ENCODE results near the gene PUDP. TPM values are rescaled to one million over a fixed set of nuclear protein-coding genes. Genes with fewer than 3 reads are reported as not detected.

Gene PUDP
- total RNA-seq, 2 donors from 2014 or later, result 14.8 to 17.6 TPM

GRCh38 chrX:7059214-7059838 lies 88.6 kb downstream of the PUDP start:
- no peaks in the 10 kb centered on the region for H3K27me3 ChIP-seq (replicated peaks; ENCODE audit: insufficient read depth)
- TF ChIP-seq POLR2AphosphoS5 (IDR thresholded peaks at IDR 0.05) (no peak), CTCF (IDR thresholded peaks at IDR 0.05) (no peak), POLR2A (IDR thresholded peaks at IDR 0.05) (no peak)
- H3K27ac ChIP-seq, result no peak overlapping the region
- WGBS, result 93% methylated on average over 12 of the region's 12 CpGs
- no peaks in the 10 kb centered on the region for H3K4me1 ChIP-seq (replicated peaks)
- no peaks in the 10 kb centered on the region for H3K9me3 ChIP-seq
- intact Hi-C loops (cut with DNase I), result no loop called here
- DNase-seq (ENCODE audit: low spot score), result no peak
- H3K4me3 ChIP-seq, result no peak overlapping the region
- no peaks in the 10 kb centered on the region for H3K36me3 ChIP-seq

GRCh38 chrX:7055386-7056137 lies 92.4 kb downstream of the PUDP start:
- H3K27me3 ChIP-seq (replicated peaks; ENCODE audit: insufficient read depth), result no peaks in the 10 kb centered on the region
- no peak for TF ChIP-seq POLR2AphosphoS5 (IDR thresholded peaks at IDR 0.05)
- no peak for TF ChIP-seq POLR2A (IDR thresholded peaks at IDR 0.05)
- TF ChIP-seq CTCF (IDR thresholded peaks at IDR 0.05), result no peak
- no peaks in the 10 kb centered on the region for H3K4me1 ChIP-seq (replicated peaks)
- H3K4me3 ChIP-seq, result no peak overlapping the region
- intact Hi-C loops (cut with DNase I), result no loop called here
- DNase-seq (ENCODE audit: low spot score), result no peak
- H3K27ac ChIP-seq, result no peak overlapping the region
- no peaks in the 10 kb centered on the region for H3K9me3 ChIP-seq
- H3K36me3 ChIP-seq, result no peaks in the 10 kb centered on the region
- WGBS, result 86% methylated on average over 10 of the region's 10 CpGs

GRCh38 chrX:7054219-7055216 lies 93.4 kb downstream of the PUDP start:
- TF ChIP-seq POLR2AphosphoS5 (IDR thresholded peaks at IDR 0.05), result no peak
- WGBS, result 82% methylated on average over 14 of the region's 14 CpGs
- no peak for DNase-seq (ENCODE audit: low spot score)

GRCh38 chrX:7052541-7052940 lies 95.4 kb downstream of the PUDP start:
- DNase-seq (ENCODE audit: low spot score), result no peak
- H3K27me3 ChIP-seq (replicated peaks; ENCODE audit: insufficient read depth), result no peaks in the 10 kb centered on the region
- H3K4me3 ChIP-seq, result no peak overlapping the region
- WGBS, result 96% methylated on average over 6 of the region's 6 CpGs
- H3K9me3 ChIP-seq, result no peaks in the 10 kb centered on the region
- no peaks in the 10 kb centered on the region for H3K36me3 ChIP-seq
- H3K27ac ChIP-seq, result no peak overlapping the region
- intact Hi-C loops (cut with DNase I), result no loop called here
- H3K4me1 ChIP-seq (replicated peaks), result no peaks in the 10 kb centered on the region
- no peak for TF ChIP-seq CTCF (IDR thresholded peaks at IDR 0.05)
- TF ChIP-seq POLR2AphosphoS5 (IDR thresholded peaks at IDR 0.05), result no peak
- TF ChIP-seq POLR2A (IDR thresholded peaks at IDR 0.05), result no peak

More at GRCh38 chrX:7054219-7055216, 93.4 kb downstream of the PUDP start:
- no peaks in the 10 kb centered on the region for H3K36me3 ChIP-seq
- H3K27me3 ChIP-seq (replicated peaks; ENCODE audit: insufficient read depth), result no peaks in the 10 kb centered on the region
- no peaks in the 10 kb centered on the region for H3K4me1 ChIP-seq (replicated peaks)
- intact Hi-C loops (cut with DNase I), result no loop called here
- H3K27ac ChIP-seq, result no peak overlapping the region
- no peaks in the 10 kb centered on the region for H3K9me3 ChIP-seq
- H3K4me3 ChIP-seq, result no peak overlapping the region

GRCh38 chrX:7050271-7050670 lies 97.7 kb downstream of the PUDP start:
- H3K27ac ChIP-seq, result no peak overlapping the region
- 89% methylated on average over 11 of the region's 11 CpGs for WGBS
- H3K36me3 ChIP-seq, result no peaks in the 10 kb centered on the region
- H3K9me3 ChIP-seq, result no peaks in the 10 kb centered on the region
- H3K4me3 ChIP-seq, result no peak overlapping the region
- no peak for TF ChIP-seq POLR2AphosphoS5 (IDR thresholded peaks at IDR 0.05)
- TF ChIP-seq POLR2A (IDR thresholded peaks at IDR 0.05), result no peak
- TF ChIP-seq CTCF (IDR thresholded peaks at IDR 0.05), result no peak
- no peak for DNase-seq (ENCODE audit: low spot score)
- intact Hi-C loops (cut with DNase I), result no loop called here
- no peaks in the 10 kb centered on the region for H3K4me1 ChIP-seq (replicated peaks)
- no peaks in the 10 kb centered on the region for H3K27me3 ChIP-seq (replicated peaks; ENCODE audit: insufficient read depth)
